ENCODE measurements around the gene TNRC6B.

DNA sequence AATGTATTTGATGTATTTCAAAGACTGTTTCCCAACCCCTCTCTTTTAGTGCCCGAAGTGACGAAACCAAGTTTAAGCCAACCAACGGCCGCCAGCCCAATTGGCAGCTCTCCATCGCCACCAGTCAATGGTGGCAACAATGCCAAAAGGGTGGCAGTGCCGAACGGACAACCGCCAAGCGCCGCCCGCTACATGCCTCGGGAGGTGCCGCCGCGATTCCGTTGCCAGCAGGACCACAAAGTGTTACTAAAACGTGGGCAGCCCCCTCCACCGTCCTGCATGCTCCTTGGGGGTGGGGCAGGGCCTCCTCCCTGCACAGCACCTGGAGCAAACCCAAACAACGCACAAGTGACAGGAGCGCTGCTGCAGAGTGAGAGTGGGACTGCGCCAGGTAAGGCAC is 84.1 kb downstream of the TNRC6B start:
- TF ChIP-seq, protein P1, sequence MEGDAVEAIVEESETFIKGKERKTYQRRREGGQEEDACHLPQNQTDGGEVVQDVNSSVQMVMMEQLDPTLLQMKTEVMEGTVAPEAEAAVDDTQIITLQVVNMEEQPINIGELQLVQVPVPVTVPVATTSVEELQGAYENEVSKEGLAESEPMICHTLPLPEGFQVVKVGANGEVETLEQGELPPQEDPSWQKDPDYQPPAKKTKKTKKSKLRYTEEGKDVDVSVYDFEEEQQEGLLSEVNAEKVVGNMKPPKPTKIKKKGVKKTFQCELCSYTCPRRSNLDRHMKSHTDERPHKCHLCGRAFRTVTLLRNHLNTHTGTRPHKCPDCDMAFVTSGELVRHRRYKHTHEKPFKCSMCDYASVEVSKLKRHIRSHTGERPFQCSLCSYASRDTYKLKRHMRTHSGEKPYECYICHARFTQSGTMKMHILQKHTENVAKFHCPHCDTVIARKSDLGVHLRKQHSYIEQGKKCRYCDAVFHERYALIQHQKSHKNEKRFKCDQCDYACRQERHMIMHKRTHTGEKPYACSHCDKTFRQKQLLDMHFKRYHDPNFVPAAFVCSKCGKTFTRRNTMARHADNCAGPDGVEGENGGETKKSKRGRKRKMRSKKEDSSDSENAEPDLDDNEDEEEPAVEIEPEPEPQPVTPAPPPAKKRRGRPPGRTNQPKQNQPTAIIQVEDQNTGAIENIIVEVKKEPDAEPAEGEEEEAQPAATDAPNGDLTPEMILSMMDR (IDR thresholded peaks at IDR 0.05; ENCODE audit: poor library complexity): no peak
- no peak for TF ChIP-seq EZH2 (IDR thresholded peaks at IDR 0.05; ENCODE audit: borderline replicate concordance)
- no peak for TF ChIP-seq EZH2phosphoT487 (IDR thresholded peaks at IDR 0.05; ENCODE audit: low read depth, severe bottlenecking, unreplicated experiment)
